ENCODE data around the gene UBTD1. TPM values are rescaled to one million over a fixed set of nuclear protein-coding genes. Genes with fewer than 3 reads are reported as not detected.

UBTD1 gene
- total RNA-seq, 1 experiment from 2014 or later, result 19.0 TPM

- Histone ChIP-seq H3K4me1 (ENCODE audit: insufficient read depth, low read length) (no peaks in the 10 kb centered on the region), H3K79me1 (ENCODE audit: insufficient read depth, low read depth, low read length, poor library complexity, severe bottlenecking) (no peaks in the 10 kb centered on the region), H4K8ac (replicated peaks; ENCODE audit: insufficient read length, low read depth, low read length) (no peak overlapping the region), H3K18ac (ENCODE audit: insufficient read length, low read depth, low read length) (no peak overlapping the region), H2BK120ac (ENCODE audit: low read depth, low read length, poor library complexity, severe bottlenecking) (no peak overlapping the region), H4K20me1 (ENCODE audit: control insufficient read depth, insufficient read depth, insufficient read length) (no peaks in the 10 kb centered on the region), H3K4me2 (ENCODE audit: insufficient read depth, insufficient read length, low read length) (no peak overlapping the region), H3K79me2 (ENCODE audit: insufficient read depth, low read length) (no peaks in the 10 kb centered on the region), H3K23ac (ENCODE audit: insufficient read length, low read depth, low read length) (no peak overlapping the region), H2AK5ac (ENCODE audit: insufficient read length, low read length) (no peak overlapping the region), H3K14ac (ENCODE audit: insufficient read depth, low read length) (no peak overlapping the region), H3K56ac (ENCODE audit: insufficient read length, low read depth, low read length) (no peak overlapping the region), H3K27me3 (ENCODE audit: insufficient read depth, low read length) (no peaks in the 10 kb centered on the region), H2AFZ (ENCODE audit: low read length) (no peak overlapping the region), H4K5ac (ENCODE audit: insufficient read length, low read depth, low read length) (no peak overlapping the region), H3K4ac (ENCODE audit: low read depth, low read length) (no peak overlapping the region), H2BK12ac (ENCODE audit: insufficient read length, low read depth, low read length) (no peak overlapping the region), H2BK5ac (ENCODE audit: insufficient read length, low read length) (no peak overlapping the region), H4K91ac (ENCODE audit: insufficient read length, low read depth, low read length) (no peak overlapping the region), H3T11ph (ENCODE audit: low read length) (no peak overlapping the region), H3K23me2 (ENCODE audit: insufficient read length, low read depth, low read length, poor library complexity, severe bottlenecking) (no peaks in the 10 kb centered on the region), H3K27ac (ENCODE audit: insufficient read length, low read depth, low read length) (no peak overlapping the region), H3K9me3 (ENCODE audit: control insufficient read depth, low read depth, low read length) (no peaks in the 10 kb centered on the region), H2BK15ac (ENCODE audit: low read depth, low read length) (no peak overlapping the region), H3K9ac (ENCODE audit: extremely low read depth, insufficient read length, low read length) (no peak overlapping the region), H2BK20ac (ENCODE audit: low read depth, low read length, poor library complexity, severe bottlenecking) (no peak overlapping the region)
- Mint-ChIP-seq H3K27ac (no peak overlapping the region), H3K9me3 (no peaks in the 10 kb centered on the region), H3K27me3 (ENCODE audit: low read depth) (no peaks in the 10 kb centered on the region; the same call in 1 of the 2 replicates), H3K36me3 (ENCODE audit: insufficient read depth in 1 of 3, low read depth in 3 of 3) (no peaks in the 10 kb centered on the region), H3K4me1 (peaks cover 6 to 11% of the 10 kb centered on the region in 2 experiments; a peak in 3 of 4 replicates), H3K4me3 (no peak overlapping the region)
- DNase-seq, result no peak
- TF ChIP-seq CTCF (conservative IDR thresholded peaks at IDR 0.05), result no peak
- no CpG with 5 or more reads among the region's 1 CpG for WGBS (ENCODE audit: extremely low coverage, insufficient read length, low lambda C conversion rate)
These were observed 101.9 kb downstream of the UBTD1 start for GRCh38 chr10:97600616-97601015.
